SK-N-SH (cell line): Measurements from ENCODE around the gene ITGA5.

ENCODE experiments used
- CTCF ChIP-seq: fragments of 200-600 bp; sonication (generic); IDR thresholded peaks from 2 replicates; pipeline ENCODE4 v1.6.1; 2017; ENCODE audit warnings: antibody characterized with exemption, mild to moderate bottlenecking, moderate library complexity
- ELF1 ChIP-seq: IDR thresholded peaks from 2 replicates; pipeline ENCODE4 v1.4.0; 2012
- MAX ChIP-seq: IDR thresholded peaks from 2 replicates; pipeline ENCODE4 v1.4.0; 2012; ENCODE audit warnings: low read depth
- MXI1 ChIP-seq: IDR thresholded peaks from 2 replicates; pipeline ENCODE4 v1.6.1; 2012; ENCODE audit warnings: mild to moderate bottlenecking, low read depth, low read length, improper control_type of control experiment
- POLR2AphosphoS5 ChIP-seq: IDR thresholded peaks from 2 replicates; pipeline ENCODE4 v1.6.1; 2012; ENCODE audit warnings: low read depth, low read length
- RAD21 ChIP-seq: IDR thresholded peaks from 2 replicates; pipeline ENCODE4 v1.6.1; 2012; ENCODE audit warnings: mild to moderate bottlenecking, low read length
- TAF1 ChIP-seq: IDR thresholded peaks from 2 replicates; pipeline ENCODE4 v1.6.1; 2012; ENCODE audit warnings: low read depth, mild to moderate bottlenecking, low read length, moderate library complexity, borderline replicate concordance
- TF ChIP-seq, protein P1 (sequence below): IDR thresholded peaks from 2 replicates; pipeline ENCODE4 v1.6.1; 2012; ENCODE audit warnings: mild to moderate bottlenecking, low read depth, low read length, moderate library complexity

GRCh38 chr12:54387114-54387467, 32.0 kb downstream of the ITGA5 start:
- TF ChIP-seq CTCF: no peak
- TF ChIP-seq MXI1: no peak
- TF ChIP-seq POLR2AphosphoS5: no peak
- TF ChIP-seq ELF1: no peak
- TF ChIP-seq, protein P1, sequence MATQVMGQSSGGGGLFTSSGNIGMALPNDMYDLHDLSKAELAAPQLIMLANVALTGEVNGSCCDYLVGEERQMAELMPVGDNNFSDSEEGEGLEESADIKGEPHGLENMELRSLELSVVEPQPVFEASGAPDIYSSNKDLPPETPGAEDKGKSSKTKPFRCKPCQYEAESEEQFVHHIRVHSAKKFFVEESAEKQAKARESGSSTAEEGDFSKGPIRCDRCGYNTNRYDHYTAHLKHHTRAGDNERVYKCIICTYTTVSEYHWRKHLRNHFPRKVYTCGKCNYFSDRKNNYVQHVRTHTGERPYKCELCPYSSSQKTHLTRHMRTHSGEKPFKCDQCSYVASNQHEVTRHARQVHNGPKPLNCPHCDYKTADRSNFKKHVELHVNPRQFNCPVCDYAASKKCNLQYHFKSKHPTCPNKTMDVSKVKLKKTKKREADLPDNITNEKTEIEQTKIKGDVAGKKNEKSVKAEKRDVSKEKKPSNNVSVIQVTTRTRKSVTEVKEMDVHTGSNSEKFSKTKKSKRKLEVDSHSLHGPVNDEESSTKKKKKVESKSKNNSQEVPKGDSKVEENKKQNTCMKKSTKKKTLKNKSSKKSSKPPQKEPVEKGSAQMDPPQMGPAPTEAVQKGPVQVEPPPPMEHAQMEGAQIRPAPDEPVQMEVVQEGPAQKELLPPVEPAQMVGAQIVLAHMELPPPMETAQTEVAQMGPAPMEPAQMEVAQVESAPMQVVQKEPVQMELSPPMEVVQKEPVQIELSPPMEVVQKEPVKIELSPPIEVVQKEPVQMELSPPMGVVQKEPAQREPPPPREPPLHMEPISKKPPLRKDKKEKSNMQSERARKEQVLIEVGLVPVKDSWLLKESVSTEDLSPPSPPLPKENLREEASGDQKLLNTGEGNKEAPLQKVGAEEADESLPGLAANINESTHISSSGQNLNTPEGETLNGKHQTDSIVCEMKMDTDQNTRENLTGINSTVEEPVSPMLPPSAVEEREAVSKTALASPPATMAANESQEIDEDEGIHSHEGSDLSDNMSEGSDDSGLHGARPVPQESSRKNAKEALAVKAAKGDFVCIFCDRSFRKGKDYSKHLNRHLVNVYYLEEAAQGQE: no peak
- TF ChIP-seq TAF1: no peak
- no peak for TF ChIP-seq RAD21
- TF ChIP-seq MAX: no peak
